Cortex of kidney (tissue), 1 donor: ENCODE measurements around the gene HASPIN.
A peak's percentile ranks its signal among the peaks of the same experiment; 100 is the strongest.

Source experiments
- DNase-seq: peaks from one replicate; lab custom pipeline; 2025; lab: John Stamatoyannopoulos, UW

HASPIN gene

GRCh38 chr17:3723556-3724377 lies at the start of gene HASPIN:
Gene HASPIN (plus strand): TSS chr17:3723903. CDS start chr17:3723936, 33 bp downstream.
- DNase-seq = peak; percentile 54

- no peak for DNase-seq
These were observed 47.8 kb upstream of the HASPIN start for GRCh38 chr17:3675886-3676285.

GRCh38 chr17:3678095-3678820 lies 45.4 kb upstream of the HASPIN start:
- DNase-seq = no peak

- no peak for DNase-seq
These were observed 44.7 kb upstream of the HASPIN start for GRCh38 chr17:3678821-3679530.

GRCh38 chr17:3679531-3680126 lies 44.1 kb upstream of the HASPIN start:
- no peak for DNase-seq

GRCh38 chr17:3681057-3681456 lies 42.6 kb upstream of the HASPIN start:
- no peak for DNase-seq

- no peak for DNase-seq
These were observed 42.1 kb upstream of the HASPIN start for GRCh38 chr17:3681565-3681964.

GRCh38 chr17:3682033-3682432 lies 41.7 kb upstream of the HASPIN start:
- DNase-seq = no peak

GRCh38 chr17:3683054-3683511 lies 40.6 kb upstream of the HASPIN start:
- DNase-seq = no peak

GRCh38 chr17:3685174-3685573 lies 38.5 kb upstream of the HASPIN start:
- no peak for DNase-seq

- no peak for DNase-seq
These were observed 35.6 kb upstream of the HASPIN start for GRCh38 chr17:3688027-3688553.

GRCh38 chr17:3688852-3689261 lies 34.8 kb upstream of the HASPIN start:
- no peak for DNase-seq

- DNase-seq = no peak
These were observed 34.2 kb upstream of the HASPIN start for GRCh38 chr17:3689262-3690093.

GRCh38 chr17:3690094-3690715 lies 33.5 kb upstream of the HASPIN start:
- no peak for DNase-seq

GRCh38 chr17:3691617-3692067 lies 32.1 kb upstream of the HASPIN start:
- no peak for DNase-seq

- no peak for DNase-seq
These were observed 31.4 kb upstream of the HASPIN start for GRCh38 chr17:3692346-3692745.

GRCh38 chr17:3693141-3693540 lies 30.6 kb upstream of the HASPIN start:
- DNase-seq = no peak

GRCh38 chr17:3693829-3694231 lies 29.9 kb upstream of the HASPIN start:
- DNase-seq = no peak

GRCh38 chr17:3695129-3695722 lies 28.5 kb upstream of the HASPIN start:
- DNase-seq = no peak
